GM19438 (cell line): ENCODE data around the gene LTBP2.

Experiments
- ATAC-seq: cut with Tn5 transposase; IDR thresholded peaks from one replicate; pipeline ENCODE4 v1.9.1; 2021; ENCODE audit warnings: low read depth; ENCODE audit not compliant: unreplicated experiment

LTBP2 gene

DNA sequence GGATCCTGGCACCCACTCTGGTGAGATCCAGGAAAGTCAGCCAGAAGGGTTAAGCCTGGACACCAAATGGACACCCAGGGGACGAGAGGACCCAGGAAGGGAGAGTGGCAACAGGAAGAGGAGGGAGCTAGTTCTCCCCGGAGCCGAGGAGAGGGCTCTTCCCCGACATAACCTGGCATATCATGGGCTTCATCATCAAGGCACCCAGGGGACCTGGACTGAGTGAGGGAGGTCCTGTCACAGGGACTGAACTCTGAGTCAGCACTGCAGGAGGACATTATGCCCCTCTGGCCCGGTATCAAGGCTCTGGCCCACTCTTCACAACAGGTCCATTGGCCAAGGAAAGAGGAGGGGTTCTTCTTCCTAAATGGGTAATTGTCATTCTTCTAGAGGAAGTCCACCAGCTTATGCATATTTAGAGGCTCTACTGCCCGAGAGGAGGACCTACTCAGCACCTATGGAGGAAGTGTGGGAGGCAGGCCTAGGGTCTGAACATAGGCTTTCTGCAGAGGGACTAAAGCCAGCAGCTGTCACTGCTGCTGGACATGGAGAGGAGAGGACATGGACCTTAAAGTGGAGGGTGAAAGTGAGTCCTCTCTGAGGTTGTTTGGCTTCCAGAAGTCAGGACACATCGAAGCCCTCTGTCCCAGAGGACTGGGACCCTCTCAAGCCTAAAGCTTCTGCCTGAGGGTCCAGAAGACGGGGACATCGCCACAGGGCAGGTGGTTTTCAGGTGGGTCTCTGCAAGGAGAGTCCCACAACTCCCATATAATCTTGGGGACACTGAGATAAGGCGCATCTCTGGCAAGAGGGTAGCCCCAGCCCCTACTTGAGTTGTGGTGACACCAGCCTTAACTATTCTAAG lies 99.8 kb downstream of the LTBP2 start:
- no peak for ATAC-seq

DNA sequence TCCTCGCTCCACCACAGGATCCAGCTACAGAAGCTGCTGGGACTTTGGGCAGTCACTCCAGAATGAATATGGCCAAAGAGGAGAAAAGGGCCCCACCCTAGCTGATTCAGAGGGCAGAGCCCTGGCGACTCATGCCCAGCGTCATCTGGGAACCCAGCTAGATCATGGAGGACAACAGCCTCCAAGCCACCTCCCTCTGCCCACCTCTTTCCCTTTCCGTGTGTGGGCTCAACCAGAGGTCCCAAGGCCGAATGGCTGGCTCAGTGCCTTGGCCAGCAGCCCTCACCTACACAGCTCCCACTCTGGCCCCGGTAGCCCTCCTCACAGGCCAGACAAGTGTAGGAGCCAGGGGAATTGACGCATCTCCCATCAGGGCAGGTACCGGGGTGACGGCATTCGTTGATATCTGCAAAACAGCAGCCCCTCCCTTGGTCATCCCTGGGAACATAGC lies 101.1 kb downstream of the LTBP2 start:
- ATAC-seq = no peak

DNA sequence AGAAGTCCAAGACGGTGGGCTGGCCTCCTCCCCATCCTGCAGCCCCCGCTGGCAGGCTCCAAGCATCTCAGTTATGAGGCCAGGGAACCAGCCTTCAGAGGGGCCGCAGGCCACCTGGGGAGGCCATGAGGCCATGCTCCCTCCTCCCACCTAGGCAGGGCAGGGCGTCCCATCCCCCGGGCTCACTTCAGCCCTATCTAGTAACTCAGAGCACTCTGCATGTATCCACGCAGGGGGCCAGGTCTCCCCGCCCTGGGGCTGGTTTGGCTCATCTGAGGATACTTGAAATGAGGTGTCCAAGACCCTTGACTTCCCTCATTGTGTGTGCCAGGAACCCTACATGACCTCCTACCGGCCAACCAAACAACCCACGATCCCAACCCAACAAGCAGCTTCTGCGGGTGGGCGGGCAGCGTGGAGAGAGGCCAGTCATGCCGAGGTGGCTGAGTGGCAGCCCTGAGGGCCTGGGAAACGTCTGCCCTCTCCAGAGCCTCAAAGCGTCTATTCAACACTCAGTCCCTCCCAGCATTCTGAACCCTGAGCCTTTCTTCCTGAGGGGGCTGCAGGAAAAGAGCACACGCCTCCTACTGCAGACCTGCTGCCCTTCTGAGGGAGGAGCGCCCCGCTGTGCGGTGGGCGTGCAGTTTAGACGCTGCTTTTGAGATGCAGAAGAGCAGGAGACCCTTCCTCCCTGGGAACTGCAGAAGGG lies 101.7 kb downstream of the LTBP2 start:
- ATAC-seq = no peak

DNA sequence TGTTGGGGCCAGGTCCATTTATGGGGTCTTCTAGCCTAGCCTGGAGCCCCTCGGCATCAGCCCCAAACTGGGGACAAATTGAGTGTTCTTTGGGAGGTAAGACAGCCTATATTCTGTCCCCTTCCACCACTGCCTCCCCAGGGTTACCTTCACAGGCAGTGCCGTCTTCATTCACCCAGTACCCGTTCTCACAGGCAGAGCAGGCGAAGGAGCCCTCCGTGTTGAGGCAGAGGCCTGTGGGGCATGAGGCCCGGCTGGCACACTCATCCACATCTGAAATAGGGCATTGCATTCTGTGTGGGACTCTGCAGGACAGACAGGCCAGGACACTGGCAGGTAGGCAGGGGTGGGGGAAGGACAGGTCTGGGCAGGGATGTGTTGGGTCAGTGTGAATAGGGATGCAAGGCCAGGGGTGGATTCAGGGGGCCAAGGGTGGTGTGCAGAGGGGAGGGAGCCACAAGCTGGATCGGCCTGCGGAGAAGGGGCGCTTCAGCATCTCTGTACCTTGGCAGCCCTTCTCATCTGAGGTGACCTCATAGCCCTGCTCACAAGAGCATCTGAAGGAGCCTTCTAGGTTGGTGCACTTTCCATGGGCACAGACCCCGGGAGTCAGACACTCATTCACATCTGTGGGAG lies 102.3 kb downstream of the LTBP2 start:
- no peak for ATAC-seq

DNA sequence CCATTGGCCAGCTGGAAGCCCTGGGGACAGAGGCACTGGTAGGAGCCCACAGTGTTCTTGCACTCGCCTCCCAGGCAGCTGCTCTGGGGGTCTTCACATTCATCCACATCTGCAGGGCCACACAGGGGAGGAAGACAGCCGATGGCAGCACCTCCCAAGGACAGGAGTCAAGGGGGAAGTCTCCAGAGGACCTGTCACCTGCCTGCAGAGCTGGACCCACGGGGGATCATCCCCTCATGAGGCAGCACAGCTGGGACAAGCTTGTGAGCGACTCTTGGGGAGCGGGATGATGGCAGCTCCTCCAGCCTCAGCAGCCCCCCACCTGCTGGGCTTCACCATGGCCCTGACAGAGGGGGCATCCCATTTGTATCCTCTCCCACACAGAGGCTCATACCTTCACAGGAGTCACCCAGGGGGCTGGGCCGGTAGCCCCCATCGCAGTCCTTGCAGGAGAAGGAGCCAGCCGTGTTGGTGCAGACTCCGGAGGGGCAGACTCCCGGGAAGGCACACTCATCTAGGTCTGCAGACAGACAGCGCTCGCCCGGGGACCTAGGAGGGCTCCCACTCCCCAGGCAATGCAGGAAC lies 103.1 kb downstream of the LTBP2 start:
- no peak for ATAC-seq

DNA sequence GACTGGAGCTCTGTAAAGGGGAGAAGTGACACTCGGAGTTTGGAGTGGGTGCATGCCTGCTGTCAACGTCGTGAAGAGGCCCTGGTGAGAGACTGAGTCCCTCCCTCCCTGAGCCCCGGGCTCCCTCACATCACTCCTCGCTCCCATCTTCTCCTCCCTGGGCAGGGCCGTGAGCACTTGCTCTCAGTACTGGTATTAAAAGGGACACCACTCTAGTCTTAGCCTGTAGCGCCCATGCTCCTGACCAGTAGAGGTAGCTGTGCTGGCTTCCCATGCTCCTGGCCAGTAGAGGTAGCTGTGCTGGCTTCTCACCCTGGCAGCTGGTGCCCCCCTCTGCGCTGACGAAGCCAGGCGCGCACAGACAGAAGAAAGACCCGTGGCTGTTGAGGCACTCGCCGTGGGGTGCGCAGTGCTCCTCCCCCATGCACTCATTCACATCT lies 103.7 kb downstream of the LTBP2 start:
- no peak for ATAC-seq

DNA sequence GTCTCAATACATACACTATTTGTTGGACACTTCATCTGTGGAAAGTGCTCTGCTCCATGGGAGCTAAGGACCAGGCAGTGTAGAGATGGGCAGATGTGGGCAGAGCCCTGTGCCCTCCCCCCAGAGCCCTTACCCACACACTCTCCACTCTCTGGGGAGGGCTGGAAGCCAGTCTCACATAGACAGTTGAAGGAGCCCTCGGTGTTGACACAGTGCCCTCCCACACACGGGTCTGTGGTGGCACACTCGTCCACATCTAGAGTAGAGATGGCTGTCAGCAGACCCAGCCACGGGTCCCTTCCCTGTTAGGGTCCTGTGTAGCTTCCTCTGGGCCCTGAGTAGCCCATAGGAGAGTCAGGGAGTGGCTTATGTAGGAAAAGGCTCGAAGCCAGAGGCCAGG lies 104.2 kb downstream of the LTBP2 start:
- no peak for ATAC-seq

DNA sequence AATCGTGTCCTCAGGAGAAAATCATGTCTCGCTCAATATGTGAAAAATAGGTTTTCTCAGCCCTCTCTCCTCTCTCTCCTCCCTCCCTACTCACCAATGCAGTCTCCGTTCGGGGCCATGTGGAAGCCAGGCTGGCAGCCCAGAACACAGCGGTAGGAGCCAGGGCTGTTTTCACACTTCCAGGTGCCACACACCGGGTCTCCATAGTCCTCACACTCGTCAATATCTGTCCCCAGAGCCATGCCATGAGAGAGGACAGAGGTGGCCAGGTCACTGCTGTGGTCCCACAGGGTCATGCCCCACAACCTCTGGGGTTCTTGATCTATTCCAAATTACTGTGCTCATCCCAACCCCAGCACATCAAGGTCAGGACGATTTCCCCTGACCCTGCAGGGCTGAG lies 105.0 kb downstream of the LTBP2 start:
- ATAC-seq = no peak

DNA sequence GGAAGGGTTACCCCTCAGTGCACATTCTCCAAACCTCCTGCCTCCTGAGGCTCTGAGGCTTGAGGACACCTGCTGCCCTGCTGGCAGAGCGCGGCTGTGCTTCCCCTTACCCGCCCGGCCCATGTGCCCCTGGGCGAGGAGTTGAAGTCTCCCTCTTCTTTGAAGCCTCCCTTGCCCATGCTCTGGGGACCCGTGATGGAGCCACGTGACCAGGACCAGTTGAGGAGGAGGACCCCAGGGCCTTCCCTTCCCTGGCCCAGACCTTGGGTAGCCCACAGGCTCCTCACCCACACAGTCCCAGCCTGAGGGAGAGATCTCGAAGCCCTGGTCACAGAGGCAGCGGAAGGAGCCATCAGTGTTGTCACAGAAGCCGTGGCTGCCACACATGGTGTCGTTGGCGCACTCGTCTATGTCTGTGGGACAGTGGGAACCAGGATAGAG lies 105.6 kb downstream of the LTBP2 start:
- no peak for ATAC-seq

DNA sequence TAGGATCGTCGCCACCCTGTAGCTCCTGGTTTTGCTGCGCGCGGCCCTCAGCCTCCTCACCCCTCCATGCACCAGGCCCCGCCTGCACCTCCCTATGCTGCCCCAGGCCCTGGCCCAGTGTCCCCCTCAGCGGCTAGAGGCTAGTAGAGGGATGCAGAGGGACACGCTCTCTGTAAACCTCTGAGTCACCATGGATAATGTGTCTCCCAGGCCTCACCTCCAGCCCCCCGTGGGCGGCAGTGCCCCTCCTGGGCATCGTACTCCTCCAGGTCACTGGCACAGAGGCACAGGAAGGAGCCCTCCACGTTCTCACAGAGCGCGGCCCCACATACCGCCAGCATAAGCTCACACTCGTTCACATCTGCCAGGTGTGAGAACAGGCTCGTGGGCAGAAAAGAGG lies 106.2 kb downstream of the LTBP2 start:
- no peak for ATAC-seq

DNA sequence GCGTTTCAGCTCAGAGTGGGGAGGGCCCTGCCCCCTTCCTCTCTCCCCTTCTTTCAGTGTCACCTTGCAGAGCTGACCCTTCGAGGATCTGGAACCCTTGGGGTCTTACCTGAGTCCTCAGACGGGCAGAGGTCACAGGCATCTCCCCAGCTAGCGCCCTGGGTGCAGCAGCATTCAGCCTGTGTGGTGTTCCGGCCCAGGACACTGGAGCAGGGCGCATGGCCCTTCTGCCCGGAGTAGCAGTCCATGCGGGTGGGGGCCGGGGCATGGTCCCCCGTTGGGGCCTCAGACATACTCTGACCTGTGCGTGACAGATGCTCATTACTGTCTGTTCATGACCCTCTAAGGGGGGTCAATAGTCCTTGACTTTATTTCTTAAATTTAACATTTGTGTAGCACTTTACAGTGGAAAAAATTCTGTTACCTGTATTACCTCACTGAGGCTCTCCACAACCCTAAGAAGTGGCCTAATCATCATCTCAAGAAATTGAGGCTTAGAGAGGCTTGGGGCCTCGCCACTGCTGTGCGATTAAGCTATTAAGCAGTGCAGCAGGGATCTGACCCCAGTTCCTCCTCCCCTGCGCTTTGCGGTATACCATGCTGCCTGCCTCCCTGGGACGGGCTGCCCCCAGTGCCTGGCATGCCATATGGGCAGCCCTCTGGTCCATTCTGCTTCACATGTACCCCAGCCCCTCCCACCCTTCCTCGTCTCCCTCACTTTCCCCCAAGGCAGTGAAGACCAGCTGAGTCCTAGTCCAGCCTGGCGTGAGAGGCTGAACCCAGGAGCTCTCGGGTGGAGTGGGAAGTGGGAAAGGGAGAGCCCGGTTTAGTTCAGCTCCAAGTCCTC lies 106.9 kb downstream of the LTBP2 start:
- no peak for ATAC-seq

DNA sequence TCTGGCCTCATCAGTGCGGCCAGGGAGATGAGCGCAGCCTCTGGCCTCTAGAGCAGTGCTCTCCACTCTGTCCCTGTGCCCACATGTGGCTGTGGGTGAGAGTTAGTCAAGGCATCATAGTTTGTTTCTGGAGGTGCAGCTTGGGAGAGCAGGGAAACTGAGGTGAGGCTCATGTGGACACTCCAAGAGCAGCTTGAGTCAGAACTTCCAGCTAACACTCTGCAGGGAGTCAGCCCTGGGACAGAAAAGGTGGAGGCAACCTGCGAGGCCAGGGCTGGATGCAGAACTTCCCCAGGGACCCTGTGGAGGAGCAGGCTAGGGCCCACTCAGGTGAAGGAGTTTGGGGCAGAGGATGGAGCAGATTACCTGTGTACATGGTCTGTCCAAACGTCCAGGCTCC lies 107.6 kb downstream of the LTBP2 start:
- no peak for ATAC-seq

DNA sequence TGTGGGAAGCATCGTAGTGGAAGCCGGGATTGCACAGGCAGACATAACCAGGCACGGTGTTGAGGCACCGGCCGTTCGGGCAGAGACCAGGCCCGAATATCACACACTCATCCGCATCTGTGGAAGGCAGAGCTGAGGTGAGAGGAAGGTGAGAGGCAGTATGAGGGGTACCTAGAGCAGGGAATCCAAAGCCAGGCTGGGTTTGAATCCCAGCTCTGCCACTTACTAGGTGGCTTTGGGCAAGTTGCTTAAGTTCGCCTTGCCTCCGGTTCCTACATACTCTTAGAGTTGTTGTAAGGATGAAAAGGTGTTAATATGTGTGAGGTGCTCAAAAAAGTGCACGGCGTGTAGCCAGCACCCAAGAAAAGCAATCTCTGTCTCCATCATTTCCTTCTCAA lies 108.1 kb downstream of the LTBP2 start:
- no peak for ATAC-seq

DNA sequence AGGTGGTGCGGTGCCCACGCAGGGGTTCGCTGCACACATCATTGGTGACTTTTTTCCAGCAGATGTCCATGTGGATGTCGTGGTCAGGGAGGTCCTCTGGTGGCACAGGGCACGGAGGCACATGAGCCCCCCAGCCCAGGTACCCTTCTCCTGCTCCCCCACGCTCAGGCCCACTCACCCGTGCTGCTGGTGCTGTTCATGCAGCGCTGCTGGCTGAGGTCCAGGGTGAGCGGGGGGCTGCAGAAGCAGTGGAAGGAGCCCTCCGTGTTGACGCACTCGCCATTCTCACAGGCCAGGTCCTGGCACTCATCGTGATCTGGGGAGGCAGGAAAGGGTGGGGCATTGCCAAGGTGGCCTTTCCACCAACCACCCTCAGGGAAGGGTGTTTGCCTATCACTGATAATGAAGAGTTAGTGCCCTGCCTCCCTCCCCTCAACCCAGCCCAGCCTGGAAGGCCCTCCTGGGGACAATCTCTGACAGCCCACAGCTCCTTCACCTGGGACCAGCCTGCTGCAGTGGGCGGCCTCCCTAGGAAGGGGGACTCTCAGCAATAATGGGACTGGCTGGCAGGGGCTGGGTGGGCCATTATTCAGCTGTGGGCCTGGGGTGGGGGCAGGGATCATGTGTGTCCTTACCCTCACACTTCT lies 108.6 kb downstream of the LTBP2 start:
- ATAC-seq = no peak

DNA sequence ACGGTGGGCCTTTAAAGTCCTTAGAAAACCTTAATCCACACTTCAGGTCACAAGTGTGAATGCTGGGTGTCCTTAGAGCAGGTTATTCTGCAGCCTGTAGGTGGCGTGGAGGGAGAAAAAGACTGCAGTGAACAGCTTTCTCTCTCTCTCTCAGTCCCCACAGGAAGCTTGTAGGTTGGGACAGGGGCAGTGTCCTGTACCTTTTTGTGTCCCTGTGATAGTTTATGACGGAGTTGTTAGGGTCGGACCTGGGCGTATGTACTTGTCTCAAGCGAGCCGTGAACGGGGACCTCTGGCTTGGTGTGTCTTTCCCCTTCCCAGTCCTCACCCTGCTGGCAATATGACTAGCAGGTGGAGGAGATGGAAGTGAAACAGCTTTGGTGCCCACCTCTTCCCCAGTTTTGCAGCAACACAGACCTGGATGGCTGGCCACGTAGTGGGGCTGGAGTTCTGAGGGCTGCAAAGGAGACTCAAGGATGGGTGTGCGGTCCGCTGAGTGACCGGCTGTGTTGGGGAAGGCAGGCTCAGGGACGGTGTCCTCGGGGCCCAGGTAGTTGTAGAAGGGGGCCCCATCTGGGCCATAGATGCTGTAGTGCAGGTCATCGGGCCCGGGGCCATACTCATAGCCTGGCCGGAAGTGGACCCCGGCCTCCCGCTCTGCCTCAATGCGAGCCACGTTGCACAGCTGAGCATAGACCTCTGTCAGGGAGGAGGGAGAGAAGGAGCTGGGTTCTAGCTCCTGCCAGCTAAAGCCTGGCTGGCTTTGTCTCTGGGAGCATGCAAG lies 109.6 kb downstream of the LTBP2 start:
- no peak for ATAC-seq

DNA sequence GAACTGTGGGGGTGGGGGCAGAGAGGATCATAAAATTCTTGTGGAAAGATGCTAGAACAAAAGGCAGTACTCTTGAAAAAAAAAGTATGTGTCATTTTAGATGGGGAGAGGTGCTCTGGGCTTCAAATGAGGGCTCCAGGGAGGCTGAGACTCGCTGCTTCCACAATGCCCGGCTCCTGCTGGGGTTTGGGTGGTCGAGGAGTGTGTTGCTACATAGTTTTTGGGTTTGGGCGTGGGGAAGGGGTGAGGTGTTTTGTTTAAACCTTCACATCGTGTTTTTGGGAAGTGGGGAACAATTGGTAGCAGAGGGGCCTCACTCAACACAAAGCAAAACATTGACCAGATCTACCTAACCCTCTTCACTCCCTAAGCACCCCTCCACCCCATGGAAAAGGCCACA lies 110.3 kb downstream of the LTBP2 start:
- no peak for ATAC-seq

DNA sequence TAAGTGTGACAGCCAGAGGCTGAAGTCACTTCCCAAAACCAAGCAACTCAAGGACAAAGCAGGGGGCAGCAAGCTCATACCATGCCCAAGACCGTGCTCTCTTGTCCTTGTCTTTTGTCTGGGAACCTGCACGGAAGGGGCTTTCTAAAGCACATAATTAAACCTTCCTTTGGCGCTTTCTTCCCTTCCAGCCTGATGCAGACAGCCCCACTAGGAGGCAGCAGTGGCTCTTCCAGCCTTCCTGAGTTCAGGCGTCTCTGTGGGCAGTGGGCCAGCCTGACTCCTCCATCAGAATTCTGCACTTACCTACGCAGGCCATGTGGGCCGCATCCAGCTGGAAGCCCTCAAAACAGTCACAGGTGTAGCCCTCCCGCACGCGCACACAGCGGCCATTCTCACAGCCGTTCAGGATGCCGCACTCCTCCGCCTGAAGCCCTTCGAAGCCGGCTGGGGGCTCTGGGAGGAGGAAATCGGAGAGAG lies 110.9 kb downstream of the LTBP2 start:
- no peak for ATAC-seq

DNA sequence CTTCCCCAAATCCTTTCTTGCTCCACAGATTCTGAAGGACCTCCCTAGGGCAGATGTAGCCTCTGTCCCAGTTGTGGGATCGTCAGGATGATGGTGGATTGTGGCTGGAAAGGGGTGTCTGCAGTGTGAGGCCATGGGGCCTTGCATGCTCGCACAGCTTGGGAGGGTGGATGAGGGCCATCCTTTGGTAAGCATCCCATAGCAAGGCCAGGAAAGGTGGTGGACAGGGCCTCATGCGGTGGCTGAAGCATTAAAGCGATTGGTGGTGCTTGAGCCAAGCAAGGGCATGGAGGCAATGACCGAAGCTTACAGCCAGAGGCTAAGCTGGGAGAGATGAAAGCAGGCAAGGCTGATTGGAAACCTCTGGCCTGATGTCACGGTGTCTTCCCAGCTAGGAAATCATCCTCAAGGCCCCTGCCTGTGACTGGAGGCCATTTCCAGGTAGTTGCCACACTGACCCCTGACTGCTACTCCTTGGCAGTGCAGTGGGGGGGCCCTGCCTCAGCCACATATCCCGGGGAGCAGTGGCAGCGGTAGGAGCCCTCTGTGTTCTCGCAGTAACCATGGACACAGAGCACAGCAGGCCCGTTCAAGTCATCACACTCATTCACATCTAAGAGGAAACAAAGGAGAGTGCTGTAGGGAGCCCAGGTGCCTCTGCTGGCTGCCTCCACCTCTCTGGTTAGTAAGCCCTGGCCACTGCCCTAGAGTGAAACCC lies 111.5 kb downstream of the LTBP2 start:
- ATAC-seq = no peak
